ENCODE measurements around the gene ARL3. TPM values are rescaled to one million over a fixed set of nuclear protein-coding genes. Genes with fewer than 3 reads are reported as not detected.

ARL3 gene
- total RNA-seq, 1 experiment from 2014 or later: 13.3 TPM

DNA sequence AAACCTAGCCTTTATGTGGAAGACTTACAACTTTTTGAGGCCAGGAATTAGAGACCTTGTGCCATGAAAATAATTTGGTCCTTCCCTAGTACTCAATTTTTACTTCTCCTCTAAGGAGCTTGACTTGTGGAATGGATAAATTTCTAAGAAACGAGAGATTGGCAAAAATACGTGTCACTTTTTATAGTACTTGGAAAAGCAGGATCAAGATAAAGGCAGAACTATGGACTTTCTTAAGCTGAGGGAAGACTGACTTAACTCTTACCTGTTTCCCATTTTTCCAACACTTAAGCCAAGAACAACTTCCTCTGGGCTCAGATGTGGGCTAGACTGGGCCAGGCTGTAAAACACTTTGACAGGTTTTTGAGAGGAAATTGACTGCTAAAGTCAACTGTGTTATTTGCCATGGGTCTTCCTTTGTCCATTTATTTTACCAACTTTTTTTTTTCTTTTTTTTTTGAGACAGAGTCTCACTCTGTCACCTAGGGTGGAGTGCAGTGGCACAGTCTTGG is 27.6 kb upstream of the ARL3 start:
- H3K4me1 ChIP-seq (ENCODE audit: control insufficient read depth in 1 of 2, insufficient read depth in 2 of 2, low read length in 2 of 2): peaks cover 3 to 14% of the 10 kb centered on the region in 2 experiments; a peak in 3 of 4 replicates
- CTCF ChIA-PET: interaction anchor here (0.9 to 1.3 kb wide), 2 partner anchors 10 kb away, joined by 3 to 4 read pairs; no protein-coding TSS in a partner anchor
- H3K4me2 ChIP-seq (ENCODE audit: low read length): no peak overlapping the region
- no peaks in the 10 kb centered on the region for H3K36me3 ChIP-seq (ENCODE audit: control insufficient read depth in 1 of 2, insufficient read depth in 2 of 2, low read length in 2 of 2)
- DNase-seq (ENCODE audit: low read depth, low spot score) (no peak), ATAC-seq (no peak)
- intact Hi-C loops (cut with micrococcal nuclease): no loop called here
- BruUV-seq (replicated peaks): no TSS peak
- H3K9me2 ChIP-seq (ENCODE audit: insufficient read depth): peaks cover 8% of the 10 kb centered on the region; the same call in 1 of the 2 replicates
- no peaks in the 10 kb centered on the region for H4K20me1 ChIP-seq (ENCODE audit: insufficient read depth)
- H3K9me3 ChIP-seq (ENCODE audit: control insufficient read depth in 1 of 2, insufficient read depth in 1 of 2, low read depth in 1 of 2, low read length in 2 of 2): no peaks in the 10 kb centered on the region
- H2AFZ ChIP-seq (ENCODE audit: low read depth, low read length, poor library complexity, severe bottlenecking): no peak overlapping the region
- POLR2A ChIA-PET: no interaction called here
- H3K9ac ChIP-seq (ENCODE audit: low read length): no peak overlapping the region
- peaks cover 21% of the 10 kb centered on the region for H3K79me2 ChIP-seq (ENCODE audit: insufficient read depth, low read length)
- no peak overlapping the region for H3K27ac ChIP-seq (ENCODE audit: low read depth, low read length)
- no peak overlapping the region for H3K4me3 ChIP-seq (replicated peaks in 1 of 2; ENCODE audit: low read depth in 1 of 2, low read length in 2 of 2)
- TF ChIP-seq POLR2AphosphoS5 (IDR thresholded peaks at IDR 0.05; ENCODE audit: low read depth, low read length) (no peak), TCF7L2 (IDR thresholded peaks at IDR 0.05; ENCODE audit: borderline replicate concordance, extremely low read depth, insufficient read depth, insufficient read length) (no peak), EGR1 (IDR thresholded peaks at IDR 0.05; ENCODE audit: low read depth) (no peak), JUND (IDR thresholded peaks at IDR 0.05) (no peak), SRF (IDR thresholded peaks at IDR 0.05; ENCODE audit: low read depth) (no peak), POLR2A (IDR thresholded peaks at IDR 0.05; ENCODE audit: borderline replicate concordance, extremely low read depth, insufficient read depth, insufficient read length) (no peak), ELF1 (IDR thresholded peaks at IDR 0.05; ENCODE audit: borderline replicate concordance, low read depth) (no peak), CBX3 (IDR thresholded peaks at IDR 0.05; ENCODE audit: low read depth) (no peak), ZNF274 (IDR thresholded peaks at IDR 0.05; ENCODE audit: low read depth, low read length) (no peak), RAD21 (IDR thresholded peaks at IDR 0.05; ENCODE audit: low read depth) (no peak), SIN3A (IDR thresholded peaks at IDR 0.05; ENCODE audit: low read depth) (no peak), YY1 (IDR thresholded peaks at IDR 0.05; ENCODE audit: extremely low read depth, insufficient replicate concordance, low read depth, low read length) (no peak), EZH2phosphoT487 (IDR thresholded peaks at IDR 0.05; ENCODE audit: borderline replicate concordance) (no peak)
- TF ChIP-seq, protein P1, sequence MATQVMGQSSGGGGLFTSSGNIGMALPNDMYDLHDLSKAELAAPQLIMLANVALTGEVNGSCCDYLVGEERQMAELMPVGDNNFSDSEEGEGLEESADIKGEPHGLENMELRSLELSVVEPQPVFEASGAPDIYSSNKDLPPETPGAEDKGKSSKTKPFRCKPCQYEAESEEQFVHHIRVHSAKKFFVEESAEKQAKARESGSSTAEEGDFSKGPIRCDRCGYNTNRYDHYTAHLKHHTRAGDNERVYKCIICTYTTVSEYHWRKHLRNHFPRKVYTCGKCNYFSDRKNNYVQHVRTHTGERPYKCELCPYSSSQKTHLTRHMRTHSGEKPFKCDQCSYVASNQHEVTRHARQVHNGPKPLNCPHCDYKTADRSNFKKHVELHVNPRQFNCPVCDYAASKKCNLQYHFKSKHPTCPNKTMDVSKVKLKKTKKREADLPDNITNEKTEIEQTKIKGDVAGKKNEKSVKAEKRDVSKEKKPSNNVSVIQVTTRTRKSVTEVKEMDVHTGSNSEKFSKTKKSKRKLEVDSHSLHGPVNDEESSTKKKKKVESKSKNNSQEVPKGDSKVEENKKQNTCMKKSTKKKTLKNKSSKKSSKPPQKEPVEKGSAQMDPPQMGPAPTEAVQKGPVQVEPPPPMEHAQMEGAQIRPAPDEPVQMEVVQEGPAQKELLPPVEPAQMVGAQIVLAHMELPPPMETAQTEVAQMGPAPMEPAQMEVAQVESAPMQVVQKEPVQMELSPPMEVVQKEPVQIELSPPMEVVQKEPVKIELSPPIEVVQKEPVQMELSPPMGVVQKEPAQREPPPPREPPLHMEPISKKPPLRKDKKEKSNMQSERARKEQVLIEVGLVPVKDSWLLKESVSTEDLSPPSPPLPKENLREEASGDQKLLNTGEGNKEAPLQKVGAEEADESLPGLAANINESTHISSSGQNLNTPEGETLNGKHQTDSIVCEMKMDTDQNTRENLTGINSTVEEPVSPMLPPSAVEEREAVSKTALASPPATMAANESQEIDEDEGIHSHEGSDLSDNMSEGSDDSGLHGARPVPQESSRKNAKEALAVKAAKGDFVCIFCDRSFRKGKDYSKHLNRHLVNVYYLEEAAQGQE (IDR thresholded peaks at IDR 0.05; ENCODE audit: low read depth): no peak
- TF ChIP-seq, protein P2, sequence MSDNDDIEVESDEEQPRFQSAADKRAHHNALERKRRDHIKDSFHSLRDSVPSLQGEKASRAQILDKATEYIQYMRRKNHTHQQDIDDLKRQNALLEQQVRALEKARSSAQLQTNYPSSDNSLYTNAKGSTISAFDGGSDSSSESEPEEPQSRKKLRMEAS (IDR thresholded peaks at IDR 0.05): no peak
- TF ChIP-seq, protein P3, sequence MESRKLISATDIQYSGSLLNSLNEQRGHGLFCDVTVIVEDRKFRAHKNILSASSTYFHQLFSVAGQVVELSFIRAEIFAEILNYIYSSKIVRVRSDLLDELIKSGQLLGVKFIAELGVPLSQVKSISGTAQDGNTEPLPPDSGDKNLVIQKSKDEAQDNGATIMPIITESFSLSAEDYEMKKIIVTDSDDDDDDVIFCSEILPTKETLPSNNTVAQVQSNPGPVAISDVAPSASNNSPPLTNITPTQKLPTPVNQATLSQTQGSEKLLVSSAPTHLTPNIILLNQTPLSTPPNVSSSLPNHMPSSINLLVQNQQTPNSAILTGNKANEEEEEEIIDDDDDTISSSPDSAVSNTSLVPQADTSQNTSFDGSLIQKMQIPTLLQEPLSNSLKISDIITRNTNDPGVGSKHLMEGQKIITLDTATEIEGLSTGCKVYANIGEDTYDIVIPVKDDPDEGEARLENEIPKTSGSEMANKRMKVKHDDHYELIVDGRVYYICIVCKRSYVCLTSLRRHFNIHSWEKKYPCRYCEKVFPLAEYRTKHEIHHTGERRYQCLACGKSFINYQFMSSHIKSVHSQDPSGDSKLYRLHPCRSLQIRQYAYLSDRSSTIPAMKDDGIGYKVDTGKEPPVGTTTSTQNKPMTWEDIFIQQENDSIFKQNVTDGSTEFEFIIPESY (IDR thresholded peaks at IDR 0.05; ENCODE audit: extremely low read depth, insufficient replicate concordance, low read length): no peak
- TF ChIP-seq, protein P4, sequence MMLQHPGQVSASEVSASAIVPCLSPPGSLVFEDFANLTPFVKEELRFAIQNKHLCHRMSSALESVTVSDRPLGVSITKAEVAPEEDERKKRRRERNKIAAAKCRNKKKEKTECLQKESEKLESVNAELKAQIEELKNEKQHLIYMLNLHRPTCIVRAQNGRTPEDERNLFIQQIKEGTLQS (IDR thresholded peaks at IDR 0.05): no peak
- no peaks in the 10 kb centered on the region for H3K27me3 ChIP-seq (ENCODE audit: insufficient read depth, low read length)
- RAD21 ChIA-PET (ENCODE audit: low non-redundant PET in 1 of 2, low total read pairs in 2 of 2, uncharacterized antibody in 2 of 2, unreplicated experiment in 2 of 2): no interaction called here

All from HCT116 (cell line).